AG09309 (cell line): ENCODE results near the gene NR4A3.

Source experiments
- DNase-seq: peaks from one replicate; pipeline ENCODE4 v3.0.0-alpha.2; 2010; ENCODE audit warnings: low read depth
- H3K4me3 ChIP-seq: 2 replicates; pipeline ENCODE4 v1.5.1; 2011; ENCODE audit warnings: mild to moderate bottlenecking, low read depth, low read length, moderate library complexity; ENCODE audit not compliant: control insufficient read depth
- TF ChIP-seq, protein P1 (sequence below): IDR thresholded peaks from 2 replicates; pipeline ENCODE4 v1.5.1; 2011; ENCODE audit warnings: mild to moderate bottlenecking, low read depth, low read length, inconsistent platforms; ENCODE audit not compliant: insufficient read depth, control insufficient read depth; ENCODE audit errors: missing control alignments

Gene NR4A3

GRCh38 chr9:99831857-99832557, 10.3 kb downstream of the NR4A3 start:
- no peak overlapping the region for H3K4me3 ChIP-seq
- TF ChIP-seq, protein P1, sequence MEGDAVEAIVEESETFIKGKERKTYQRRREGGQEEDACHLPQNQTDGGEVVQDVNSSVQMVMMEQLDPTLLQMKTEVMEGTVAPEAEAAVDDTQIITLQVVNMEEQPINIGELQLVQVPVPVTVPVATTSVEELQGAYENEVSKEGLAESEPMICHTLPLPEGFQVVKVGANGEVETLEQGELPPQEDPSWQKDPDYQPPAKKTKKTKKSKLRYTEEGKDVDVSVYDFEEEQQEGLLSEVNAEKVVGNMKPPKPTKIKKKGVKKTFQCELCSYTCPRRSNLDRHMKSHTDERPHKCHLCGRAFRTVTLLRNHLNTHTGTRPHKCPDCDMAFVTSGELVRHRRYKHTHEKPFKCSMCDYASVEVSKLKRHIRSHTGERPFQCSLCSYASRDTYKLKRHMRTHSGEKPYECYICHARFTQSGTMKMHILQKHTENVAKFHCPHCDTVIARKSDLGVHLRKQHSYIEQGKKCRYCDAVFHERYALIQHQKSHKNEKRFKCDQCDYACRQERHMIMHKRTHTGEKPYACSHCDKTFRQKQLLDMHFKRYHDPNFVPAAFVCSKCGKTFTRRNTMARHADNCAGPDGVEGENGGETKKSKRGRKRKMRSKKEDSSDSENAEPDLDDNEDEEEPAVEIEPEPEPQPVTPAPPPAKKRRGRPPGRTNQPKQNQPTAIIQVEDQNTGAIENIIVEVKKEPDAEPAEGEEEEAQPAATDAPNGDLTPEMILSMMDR = no peak

GRCh38 chr9:99832558-99832864, 10.8 kb downstream of the NR4A3 start:
- DNase-seq = no peak
- TF ChIP-seq, protein P1 = no peak
- no peak overlapping the region for H3K4me3 ChIP-seq

More at GRCh38 chr9:99831857-99832557, 10.3 kb downstream of the NR4A3 start:
- no peak for DNase-seq

DNA sequence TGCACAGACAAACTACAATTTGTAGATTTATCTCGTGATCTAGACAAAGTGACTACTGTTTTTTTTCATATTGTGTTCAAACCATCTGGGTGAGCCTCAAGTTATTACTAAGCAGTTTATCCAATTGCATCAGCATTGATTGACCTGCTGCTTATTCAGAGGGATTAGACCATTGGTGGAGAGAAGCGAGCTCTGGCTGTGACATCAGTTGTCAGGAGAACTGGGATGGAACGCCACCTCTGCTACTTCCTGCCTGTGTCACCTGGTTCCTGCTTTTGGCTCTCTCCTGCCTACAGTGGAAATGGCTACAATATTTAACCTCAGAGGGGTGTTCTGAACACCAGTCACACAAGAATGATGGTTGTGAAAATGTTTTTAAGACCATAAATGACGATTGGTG, 12.1 kb downstream of the NR4A3 start:
- no peak overlapping the region for H3K4me3 ChIP-seq
- TF ChIP-seq, protein P1 = no peak
- no peak for DNase-seq

DNA sequence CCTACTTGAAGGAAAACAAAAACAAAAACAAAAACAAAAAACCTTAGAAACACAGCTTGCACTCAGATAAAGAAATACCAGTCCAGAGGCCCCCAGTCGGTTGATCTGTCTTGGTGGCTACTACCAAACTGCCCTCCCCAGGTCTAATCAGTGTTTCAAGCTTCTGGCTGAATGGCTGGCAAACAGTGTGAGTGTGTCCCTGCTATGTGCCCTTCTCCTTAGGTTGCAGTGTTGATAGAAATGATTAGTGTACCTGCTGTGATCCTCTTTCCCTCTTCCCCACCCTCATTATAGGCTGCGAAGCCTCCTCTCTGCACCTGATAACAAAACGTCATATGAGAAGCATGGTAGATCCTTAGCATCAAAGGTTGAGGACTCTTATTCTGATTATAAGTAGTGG, 12.8 kb downstream of the NR4A3 start:
- no peak overlapping the region for H3K4me3 ChIP-seq
- TF ChIP-seq, protein P1 = no peak
- DNase-seq = no peak

GRCh38 chr9:99835142-99835541, 13.5 kb downstream of the NR4A3 start:
- TF ChIP-seq, protein P1 = no peak
- no peak overlapping the region for H3K4me3 ChIP-seq
- no peak for DNase-seq

DNA sequence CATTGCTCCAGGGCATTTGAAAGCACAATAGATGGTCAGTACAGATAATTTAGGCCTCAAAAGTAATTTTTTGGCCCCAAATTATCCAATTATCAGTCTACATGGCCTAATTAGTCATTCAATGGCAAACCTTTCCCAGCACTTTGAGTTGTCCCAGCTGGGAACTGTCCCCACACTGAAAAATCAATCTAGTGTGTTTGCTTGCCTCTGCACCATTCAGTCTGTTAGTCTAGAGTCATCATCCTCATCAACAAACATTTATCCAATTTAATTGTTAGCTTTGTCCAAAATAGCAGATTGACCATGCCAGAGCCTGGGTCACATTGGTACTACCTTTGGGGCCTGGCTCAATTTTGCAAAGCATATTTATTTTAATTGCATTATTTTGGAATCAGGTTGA, 13.9 kb downstream of the NR4A3 start:
- TF ChIP-seq, protein P1 = no peak
- DNase-seq = no peak
- H3K4me3 ChIP-seq = no peak overlapping the region
